ENCODE data around the gene RNASE8. TPM values are rescaled to one million over a fixed set of nuclear protein-coding genes. Genes with fewer than 3 reads are reported as not detected.
"Not testable (repeated sequence)": the region's sequence is repeated elsewhere in the genome, so short reads cannot be mapped to it uniquely, and the experiment has no call there.

RNASE8 gene
- total RNA-seq (2022) (not detected in 2 replicates), Bru-seq, nascent RNA (percentile 31 among the genes with signal in this experiment), BruChase-seq, experiment 1, labeled RNA remaining after a 6-hour chase (percentile 30 among the genes with signal in this experiment), BruChase-seq, experiment 2, labeled RNA remaining after a 2-hour chase (percentile 44 among the genes with signal in this experiment)
- long read RNA-seq: 0 reads

GRCh38 chr14:21057803-21058675 is at the start of gene RNASE8:
TSS of gene RNASE8 (plus strand) at chr14:21057822. CDS start at chr14:21057893, 71 bp downstream.
- Mint-ChIP-seq H3K4me3 (ENCODE audit: unreplicated experiment) (no peak within 1 kb of the TSS), H3K27me3 (ENCODE audit: insufficient read depth, unreplicated experiment) (no peaks in the 10 kb centered on the region), H3K9me3 (ENCODE audit: unreplicated experiment) (no peaks in the 10 kb centered on the region), H3K27ac (ENCODE audit: low read depth, unreplicated experiment) (no peak within 1 kb of the TSS), H3K4me1 (ENCODE audit: insufficient read depth, unreplicated experiment) (peaks cover 5% of the 10 kb centered on the region), H3K36me3 (ENCODE audit: insufficient read depth, unreplicated experiment) (no peaks in the 10 kb centered on the region)
- BruUV-seq (replicated peaks): no TSS peak
- CTCF ChIA-PET: interaction anchor here (0.7 to 1.1 kb wide), 3 partner anchors 10 to 44 kb away, joined by 3 to 4 read pairs (median 3); no protein-coding TSS in a partner anchor
- POLR2A ChIA-PET: interaction anchor here (0.7 to 1.8 kb wide), 3 partner anchors 9 to 43 kb away, joined by 3 to 6 read pairs (median 3); partner anchors contain the start of genes ARHGEF40 and TMEM253
- no peak for TF ChIP-seq CTCF (IDR thresholded peaks at IDR 0.05; ENCODE audit: unreplicated experiment)
- intact Hi-C loops (cut with micrococcal nuclease): no loop called here
- DNase-seq (ENCODE audit: unreplicated experiment): peak; percentile 24

- H3K4me3 Mint-ChIP-seq (ENCODE audit: unreplicated experiment); H3K9me3 Mint-ChIP-seq (ENCODE audit: unreplicated experiment); H3K4me1 Mint-ChIP-seq (ENCODE audit: insufficient read depth, unreplicated experiment); BruUV-seq (replicated peaks); DNase-seq (ENCODE audit: unreplicated experiment); H3K27ac Mint-ChIP-seq (ENCODE audit: low read depth, unreplicated experiment); H3K36me3 Mint-ChIP-seq (ENCODE audit: insufficient read depth, unreplicated experiment); intact Hi-C loops (cut with micrococcal nuclease): not testable (repeated sequence)
- POLR2A ChIA-PET: interaction anchor here (0.6 to 1.9 kb wide), 3 partner anchors 12 to 71 kb away, joined by 3 to 4 read pairs (median 4); no protein-coding TSS in a partner anchor
- peaks cover 33% of the 10 kb centered on the region for H3K27me3 Mint-ChIP-seq (ENCODE audit: insufficient read depth, unreplicated experiment)
- CTCF ChIA-PET: interaction anchor here (1.2 to 14.8 kb wide), 4 partner anchors 32 to 95 kb away, joined by 3 to 391 read pairs (median 198); partner anchors contain the start of genes RNASE7 and TMEM253
These were observed 47.9 kb upstream of the RNASE8 start for GRCh38 chr14:21009721-21010120.

- CTCF ChIA-PET: interaction anchor here (0.8 to 14.8 kb wide), 12 partner anchors 8 to 153 kb away, joined by 3 to 391 read pairs (median 8); partner anchors contain the start of genes RNASE13, RNASE7, SLC39A2 and TMEM253
- Mint-ChIP-seq H3K27me3 (ENCODE audit: insufficient read depth, unreplicated experiment) (peaks cover 33% of the 10 kb centered on the region), H3K36me3 (ENCODE audit: insufficient read depth, unreplicated experiment) (peaks cover 5% of the 10 kb centered on the region), H3K9me3 (ENCODE audit: unreplicated experiment) (no peaks in the 10 kb centered on the region), H3K4me3 (ENCODE audit: unreplicated experiment) (no peak overlapping the region), H3K4me1 (ENCODE audit: insufficient read depth, unreplicated experiment) (peaks cover 7% of the 10 kb centered on the region), H3K27ac (ENCODE audit: low read depth, unreplicated experiment) (no peak overlapping the region)
- TF ChIP-seq CTCF (IDR thresholded peaks at IDR 0.05; ENCODE audit: unreplicated experiment): no peak
- intact Hi-C loops (cut with micrococcal nuclease): no loop called here
- POLR2A ChIA-PET: interaction anchor here (0.5 to 1.6 kb wide), 2 partner anchors 29 to 536 kb away, joined by 3 to 5 read pairs; no protein-coding TSS in a partner anchor
- DNase-seq (ENCODE audit: unreplicated experiment): no peak
- no TSS peak for BruUV-seq (replicated peaks)
These were observed 46.5 kb upstream of the RNASE8 start for GRCh38 chr14:21011136-21011535.

GRCh38 chr14:21014761-21015190 is 42.8 kb upstream of the RNASE8 start:
- intact Hi-C loops (cut with micrococcal nuclease): loop anchor here (1.0 kb wide), 3 partner anchors 26 to 90 kb away; no protein-coding TSS in a partner anchor
- Mint-ChIP-seq H3K4me1 (ENCODE audit: insufficient read depth, unreplicated experiment) (peaks cover 7% of the 10 kb centered on the region), H3K27ac (ENCODE audit: low read depth, unreplicated experiment) (no peak overlapping the region), H3K9me3 (ENCODE audit: unreplicated experiment) (no peaks in the 10 kb centered on the region), H3K27me3 (ENCODE audit: insufficient read depth, unreplicated experiment) (peaks cover 33% of the 10 kb centered on the region), H3K4me3 (ENCODE audit: unreplicated experiment) (no peak overlapping the region), H3K36me3 (ENCODE audit: insufficient read depth, unreplicated experiment) (peaks cover 5% of the 10 kb centered on the region)
- ChIA-PET CTCF (interaction anchor here (0.5 to 14.8 kb wide), 65 partner anchors 9 to 1782 kb away, joined by 3 to 391 read pairs (median 4); partner anchors contain the start of genes APEX1, ARHGEF40, OR5AU1 and RNASE13), POLR2A (interaction anchor here (0.7 to 3.4 kb wide), 13 partner anchors 9 to 206 kb away, joined by 3 to 44 read pairs (median 3); partner anchors contain the start of genes ARHGEF40 and RNASE7)
- peak; percentile 90 for TF ChIP-seq CTCF (IDR thresholded peaks at IDR 0.05; ENCODE audit: unreplicated experiment)
- no TSS peak for BruUV-seq (replicated peaks)
- peak; percentile 88 for DNase-seq (ENCODE audit: unreplicated experiment)

Measured in MCF 10A (cell line).